Hematopoietic multipotent progenitor cell (in vitro differentiated cells): ENCODE measurements around the gene LDLRAD2. TPM values are rescaled to one million over a fixed set of nuclear protein-coding genes. Genes with fewer than 3 reads are reported as not detected.
A peak's percentile ranks its signal among the peaks of the same experiment; 100 is the strongest.
"Not testable (repeated sequence)": the region's sequence is repeated elsewhere in the genome, so short reads cannot be mapped to it uniquely, and the experiment has no call there.

ENCODE experiments used
- DNase-seq, 3 donors: peaks; one replicate each; pipeline ENCODE4 v3.0.0-alpha.2; 2011 to 2015; ENCODE audit warnings: low read depth in 2 of 3, low spot score in 2 of 3
- total RNA-seq: library from RNA; depleted of rRNA; stranded (reverse); fragments of >200 nt; gene quantifications from one replicate; pipeline ENCODE4 v1.2.3, GENCODE V29; 2012

LDLRAD2 gene
- total RNA-seq, 1 donor: 9.4 TPM

DNA sequence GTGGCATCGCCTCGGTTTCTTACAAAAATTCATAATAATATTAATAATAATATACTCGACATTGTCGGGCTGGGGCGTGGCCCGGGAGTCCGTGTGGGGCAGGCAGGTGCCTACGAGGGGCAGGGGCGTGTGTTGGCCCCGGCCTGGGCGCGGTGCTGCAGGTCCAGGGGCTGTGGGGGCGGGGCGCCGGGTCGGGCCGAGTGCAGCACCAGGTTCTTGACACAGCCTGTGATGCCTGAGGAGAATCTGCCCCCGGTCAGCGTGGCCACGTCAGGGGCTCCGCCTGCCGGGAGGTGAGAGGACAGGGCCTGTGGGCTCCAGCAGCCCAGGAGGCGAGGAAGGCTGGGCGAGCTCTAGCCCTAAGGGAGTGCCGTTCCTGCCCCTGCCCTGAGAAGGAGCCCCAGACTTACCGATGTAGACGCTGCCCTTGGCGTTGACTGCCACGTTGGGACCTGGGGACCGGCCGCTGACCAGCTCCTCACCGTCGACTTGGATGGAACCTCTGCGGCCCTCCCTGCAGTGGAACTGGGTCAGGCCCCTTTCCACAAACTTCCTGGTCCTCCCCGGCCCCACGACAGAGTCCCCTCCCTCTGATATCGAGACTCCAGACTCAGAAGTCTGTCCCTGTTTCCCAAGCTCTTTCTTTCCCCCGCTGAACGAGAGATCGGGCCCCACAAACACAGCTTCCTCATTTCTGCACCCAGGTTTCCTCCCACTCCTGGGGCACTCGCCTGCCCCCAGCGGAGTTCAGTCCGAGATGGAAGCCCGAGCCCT lies 11.3 kb downstream of the LDLRAD2 start:
- DNase-seq: peak in 2 of 3 donors; percentile 58 to 83

- DNase-seq: no peak
Observed at GRCh38 chr1:21823980-21824702, 12.1 kb downstream of the LDLRAD2 start.

GRCh38 chr1:21824926-21825325 lies 12.9 kb downstream of the LDLRAD2 start:
- no peak for DNase-seq

GRCh38 chr1:21825393-21825792 lies 13.3 kb downstream of the LDLRAD2 start:
- DNase-seq: no peak

GRCh38 chr1:21826694-21827093 lies 14.6 kb downstream of the LDLRAD2 start:
- DNase-seq: not testable (repeated sequence)

GRCh38 chr1:21827141-21827679 lies 15.1 kb downstream of the LDLRAD2 start:
- DNase-seq: no peak

GRCh38 chr1:21828075-21828474 lies 16.0 kb downstream of the LDLRAD2 start:
- no peak for DNase-seq

GRCh38 chr1:21828506-21829210 lies 16.6 kb downstream of the LDLRAD2 start:
- no peak for DNase-seq

DNA sequence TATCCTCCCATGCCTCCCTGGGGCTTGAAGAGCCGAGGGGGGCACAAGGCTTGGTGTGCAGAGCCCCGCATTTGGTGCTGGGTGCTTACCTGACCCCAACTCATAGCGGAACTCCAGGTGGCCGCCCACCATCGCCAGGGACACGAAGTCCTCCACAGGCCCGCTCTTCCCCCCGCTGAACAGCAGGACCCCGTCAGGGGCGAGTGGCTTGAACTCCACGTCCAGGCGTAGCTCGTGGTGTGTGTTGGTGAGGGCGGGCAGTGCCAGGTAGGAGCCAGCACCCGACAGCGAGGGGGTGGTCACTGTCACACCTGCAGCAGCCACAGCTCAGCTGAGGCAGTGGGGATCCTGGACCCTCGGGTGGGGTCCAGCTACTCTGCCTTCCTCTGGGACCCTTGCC lies 17.2 kb downstream of the LDLRAD2 start:
- DNase-seq: no peak

- DNase-seq: no peak
Observed at GRCh38 chr1:21830792-21831453, 18.9 kb downstream of the LDLRAD2 start.

DNA sequence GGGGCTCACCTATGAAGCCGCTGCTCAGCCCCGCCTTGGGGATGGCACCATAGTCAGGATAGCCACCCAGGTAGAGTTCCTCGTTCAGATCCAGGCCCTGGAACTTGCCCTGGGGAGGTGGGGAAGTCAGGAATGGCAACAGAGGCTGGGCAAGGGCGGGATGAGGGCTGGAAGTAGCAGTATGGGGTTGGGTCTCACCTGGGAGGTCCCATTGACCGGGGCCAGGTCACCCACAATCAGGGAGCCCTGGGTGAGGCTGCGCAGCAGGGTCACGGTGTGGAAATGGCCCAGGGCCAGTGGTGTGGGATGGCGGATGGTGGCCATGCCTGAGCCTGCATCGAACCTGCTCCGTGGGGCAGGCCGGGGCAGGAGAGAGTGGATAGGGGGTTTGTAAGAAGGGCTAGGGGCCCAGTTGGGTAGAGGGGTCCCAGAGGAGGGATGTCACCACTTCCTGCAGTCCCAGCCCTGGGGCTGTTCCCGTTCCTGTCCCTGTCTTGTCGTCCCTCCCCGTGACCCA lies 19.4 kb downstream of the LDLRAD2 start:
- no peak for DNase-seq

- no peak for DNase-seq
Observed at GRCh38 chr1:21833392-21833976, 21.4 kb downstream of the LDLRAD2 start.

- no peak for DNase-seq
Observed at GRCh38 chr1:21834094-21834493, 22.0 kb downstream of the LDLRAD2 start.

GRCh38 chr1:21834666-21835065 lies 22.6 kb downstream of the LDLRAD2 start:
- no peak for DNase-seq

DNA sequence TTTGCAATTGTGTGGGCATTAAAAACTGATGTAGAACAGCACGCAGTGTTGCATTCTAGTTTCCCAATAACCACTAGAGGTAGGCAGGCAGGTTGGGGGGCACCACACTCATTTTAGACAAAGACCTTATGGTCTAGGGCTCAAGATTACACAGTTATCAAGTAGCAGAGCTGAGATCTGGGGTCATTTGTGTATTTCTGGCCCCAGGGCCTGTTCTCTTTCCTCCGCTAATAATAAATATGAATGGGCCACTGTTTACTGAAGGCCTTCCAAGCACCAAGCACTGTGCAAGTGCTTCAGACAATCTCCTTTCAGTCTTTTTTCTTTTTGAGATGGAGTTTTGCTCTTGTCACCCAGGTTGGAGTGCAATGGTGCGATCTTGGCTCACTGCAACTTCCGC lies 23.9 kb downstream of the LDLRAD2 start:
- no peak for DNase-seq

DNA sequence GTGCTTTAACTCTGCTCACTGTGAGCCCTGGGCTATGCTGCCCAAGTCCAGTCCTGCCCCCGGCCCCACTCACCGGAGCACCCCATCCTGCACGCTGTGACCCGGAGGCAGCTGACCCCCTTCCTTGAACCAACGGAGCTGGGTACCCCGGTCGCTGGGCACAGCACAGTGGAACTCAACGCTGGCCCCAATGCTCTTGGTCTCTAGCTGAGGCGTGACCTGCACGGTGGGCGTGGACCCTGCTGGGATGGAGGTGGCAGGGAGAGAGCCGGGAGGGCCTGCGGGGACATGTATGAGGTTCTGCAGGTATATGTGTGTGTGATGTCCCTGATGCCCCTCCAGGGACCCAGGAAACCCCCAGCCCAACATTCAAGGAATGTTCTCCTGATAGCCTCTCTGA lies 24.7 kb downstream of the LDLRAD2 start:
- no peak for DNase-seq

GRCh38 chr1:21837476-21837875 lies 25.4 kb downstream of the LDLRAD2 start:
- DNase-seq: no peak

DNA sequence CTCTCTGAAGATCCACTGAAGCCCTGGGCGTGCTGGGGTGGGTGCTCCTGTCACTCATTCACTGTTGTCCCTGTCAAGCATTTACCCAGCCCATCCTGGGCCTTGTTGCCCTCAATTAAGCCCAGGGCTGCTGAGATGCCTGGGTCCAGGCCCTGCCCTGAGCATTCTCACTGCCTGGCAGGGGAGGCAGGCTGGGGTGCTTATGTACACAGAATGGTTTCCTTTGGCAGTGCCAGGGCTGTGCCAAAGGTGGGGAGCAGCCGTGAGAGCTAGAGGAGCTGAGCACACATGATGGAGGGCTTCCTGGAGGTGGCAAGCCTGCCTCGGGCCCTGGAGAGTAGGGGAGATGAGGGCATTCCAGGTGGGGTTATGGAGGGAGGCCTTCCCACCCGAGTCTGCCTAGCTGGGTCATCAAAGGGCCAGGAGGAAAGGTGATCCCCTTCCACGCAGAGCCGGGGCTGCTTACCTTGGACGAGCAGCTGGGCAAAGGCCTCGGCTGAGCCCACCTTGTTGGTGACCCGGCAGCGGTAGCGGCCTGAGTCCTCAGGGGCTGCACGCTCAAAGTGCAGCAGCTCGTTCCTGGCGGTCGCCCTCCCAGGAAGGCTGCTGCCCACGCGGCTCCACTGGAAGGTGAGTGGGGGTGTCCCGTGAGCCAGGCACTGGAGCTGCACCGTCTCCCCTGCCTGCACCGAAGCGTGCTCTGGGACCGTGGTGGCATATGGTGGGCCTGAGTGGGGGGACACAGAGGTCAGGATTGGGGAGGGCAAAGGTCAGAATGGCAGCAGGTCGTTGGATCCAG lies 26.5 kb downstream of the LDLRAD2 start:
- no peak for DNase-seq

DNA sequence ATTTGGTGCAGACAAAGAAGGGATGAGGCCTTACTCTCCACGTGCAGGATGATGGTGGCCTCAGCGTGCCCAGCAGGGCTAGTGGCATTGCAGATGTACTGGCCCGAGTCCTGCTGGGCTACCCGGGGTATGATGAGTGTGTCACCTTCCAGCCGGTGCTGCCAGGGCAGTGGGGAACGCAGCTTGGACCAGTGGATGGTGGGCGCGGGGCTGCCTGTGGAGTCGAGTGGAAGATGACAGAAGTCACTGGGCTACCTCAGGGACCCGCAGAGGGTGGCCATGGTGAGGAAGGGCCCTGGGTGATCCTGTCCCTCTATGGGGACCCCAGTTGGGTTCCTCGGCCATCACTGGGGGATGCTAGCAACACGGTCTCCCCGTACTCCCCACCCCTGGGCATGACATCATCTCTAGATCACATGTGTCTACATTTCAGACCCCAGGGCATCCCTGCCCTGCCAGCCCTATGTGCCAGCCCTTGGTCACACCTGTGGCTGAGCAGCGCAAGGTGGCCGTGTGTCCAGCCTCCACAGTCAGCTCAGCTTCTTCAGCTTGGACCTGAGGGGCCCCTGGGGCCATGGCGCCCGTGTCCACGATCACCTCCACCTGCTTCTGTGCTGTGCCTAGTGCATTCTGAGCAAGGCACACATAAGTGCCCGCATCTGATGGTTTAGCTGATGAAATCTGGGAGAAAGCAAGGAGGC lies 27.4 kb downstream of the LDLRAD2 start:
- DNase-seq: no peak
